HEK293 (cell line): ENCODE results near the gene TMEM232.

ENCODE experiments used
- CTCF ChIA-PET: fragments of 350-600 bp; formaldehyde crosslinking; extraction: SDS; loops from one replicate; lab custom pipeline; 2021; ENCODE audit warnings: antibody characterized with exemption; lab: Yijun Ruan, JAX
- POLR2A ChIA-PET: fragments of 300-600 bp; formaldehyde crosslinking; extraction: SDS; loops from one replicate; lab custom pipeline; 2020; ENCODE audit warnings: antibody characterized with exemption, inconsistent platforms; lab: Yijun Ruan, JAX
- H3K27ac ChIP-seq: fragments of 200-500 bp; sonication (Bioruptor generic); 2 replicates; pipeline ENCODE4 v1.5.1; 2014; ENCODE audit warnings: low read depth, low read length, control low read depth, inconsistent platforms; ENCODE audit errors: extremely low read depth
- H3K36me3 ChIP-seq, 2 experiments: fragments of 200-500 bp in 1 of 2; sonication (Bioruptor generic) in 1 of 2; 1 replicate in 1 of 2; 2 replicates in 1 of 2; pipeline ENCODE4 v1.5.1; 2014 to 2017; ENCODE audit warnings: inconsistent platforms in 2 of 2, low read length in 2 of 2; ENCODE audit not compliant: control insufficient read depth in 2 of 2, insufficient read depth in 1 of 2
- H3K4me1 ChIP-seq: fragments of 200-500 bp; sonication (Bioruptor generic); 2 replicates; pipeline ENCODE4 v1.5.1; 2014; ENCODE audit warnings: mild to moderate bottlenecking, low read length, inconsistent platforms; ENCODE audit not compliant: control insufficient read depth, insufficient read depth
- H3K4me3 ChIP-seq: 2 replicates; pipeline ENCODE4 v1.5.1; 2011; ENCODE audit warnings: low read depth, mild to moderate bottlenecking, control low read depth, low read length, moderate library complexity
- H3K9me3 ChIP-seq: fragments of 200-500 bp; sonication (Bioruptor generic); 2 replicates; pipeline ENCODE4 v1.5.1; 2014; ENCODE audit warnings: low read depth, low read length, inconsistent platforms; ENCODE audit not compliant: control insufficient read depth, insufficient read depth
- BCL11B ChIP-seq: fragments of 450-650 bp; formaldehyde crosslinking; IDR thresholded peaks from 2 replicates; pipeline ENCODE4 v1.5.1; 2016; ENCODE audit warnings: low read depth, missing biosample characterization, missing genetic modification characterization
- ELK4 ChIP-seq: IDR thresholded peaks from 2 replicates; pipeline ENCODE4 v1.6.1; 2011; ENCODE audit warnings: mild to moderate bottlenecking, low read depth, low read length, borderline replicate concordance
- GLIS2 ChIP-seq: fragments of 450-650 bp; formaldehyde crosslinking; IDR thresholded peaks from 2 replicates; pipeline ENCODE4 v1.5.1; 2016; ENCODE audit warnings: missing biosample characterization, missing genetic modification characterization
- KLF7 ChIP-seq: fragments of 450-650 bp; formaldehyde crosslinking; IDR thresholded peaks from 2 replicates; pipeline ENCODE4 v1.5.1; 2016; ENCODE audit warnings: missing biosample characterization, missing genetic modification characterization, borderline replicate concordance
- ZBTB49 ChIP-seq: fragments of 450-650 bp; formaldehyde crosslinking; IDR thresholded peaks from 2 replicates; pipeline ENCODE4 v1.5.1; 2016; ENCODE audit warnings: missing biosample characterization, missing genetic modification characterization, low read depth
- ZFP41 ChIP-seq: fragments of 450-650 bp; formaldehyde crosslinking; IDR thresholded peaks from 2 replicates; pipeline ENCODE4 v1.5.1; 2016; ENCODE audit warnings: missing biosample characterization, missing genetic modification characterization, borderline replicate concordance
- ZNF184 ChIP-seq: fragments of 450-650 bp; IDR thresholded peaks from 2 replicates; pipeline ENCODE4 v1.5.1; 2018; ENCODE audit warnings: missing biosample characterization, mild to moderate bottlenecking, missing genetic modification characterization
- ZNF274 ChIP-seq, 2 experiments: fragments of 200-500 bp in 1 of 2; fragments of 450-650 bp in 1 of 2; sonication (Bioruptor generic) in 1 of 2; formaldehyde crosslinking in 1 of 2; IDR thresholded peaks; 2 replicates each; pipeline versions ENCODE4 v1.5.1 to v1.6.1; 2014 to 2016; ENCODE audit warnings: borderline replicate concordance in 1 of 2, inconsistent platforms in 1 of 2, low read length in 1 of 2, missing biosample characterization in 1 of 2, missing genetic modification characterization in 1 of 2
- ZNF37A ChIP-seq: fragments of 450-650 bp; IDR thresholded peaks from 2 replicates; pipeline ENCODE4 v1.5.1; 2018; ENCODE audit warnings: missing biosample characterization, missing genetic modification characterization
- ZNF391 ChIP-seq: fragments of 450-650 bp; formaldehyde crosslinking; IDR thresholded peaks from 2 replicates; pipeline ENCODE4 v1.5.1; 2016; ENCODE audit warnings: low read depth, missing biosample characterization, missing genetic modification characterization, borderline replicate concordance
- ZNF585B ChIP-seq: fragments of 450-650 bp; formaldehyde crosslinking; IDR thresholded peaks from 2 replicates; pipeline ENCODE4 v1.5.1; 2016; ENCODE audit warnings: missing biosample characterization, missing genetic modification characterization
- ZNF626 ChIP-seq: fragments of 450-650 bp; sonication (Bioruptor Pico); formaldehyde crosslinking; IDR thresholded peaks from 2 replicates; pipeline ENCODE4 v1.5.1; 2018; ENCODE audit warnings: missing biosample characterization, missing genetic modification characterization, inconsistent platforms
- ZNF692 ChIP-seq: fragments of 450-650 bp; formaldehyde crosslinking; IDR thresholded peaks from 2 replicates; pipeline ENCODE4 v1.5.1; 2016; ENCODE audit warnings: missing biosample characterization, missing genetic modification characterization

The TMEM232 gene

GRCh38 chr5:110371011-110371724 is 355.3 kb downstream of the TMEM232 start:
- Histone ChIP-seq H3K4me3 (no peak overlapping the region), H3K36me3 (no peaks in the 10 kb centered on the region), H3K27ac (no peak overlapping the region), H3K9me3 (no peaks in the 10 kb centered on the region), H3K4me1 (no peaks in the 10 kb centered on the region)
- TF ChIP-seq ELK4: no peak
- TF ChIP-seq ZNF184 (tag by site-specific recombination): no peak
- TF ChIP-seq ZNF274 (IDR thresholded peaks at IDR 0.05; ENCODE audit: low read length): no peak
- no peak for TF ChIP-seq ZNF274 (tag by site-specific recombination; IDR thresholded peaks at IDR 0.05; ENCODE audit: borderline replicate concordance)
- no peak for TF ChIP-seq ZNF585B (tag by site-specific recombination)
- TF ChIP-seq GLIS2 (tag by site-specific recombination): no peak
- TF ChIP-seq ZFP41: no peak
- TF ChIP-seq ZNF37A: no peak
- no peak for TF ChIP-seq BCL11B (tag by site-specific recombination)
- no peak for TF ChIP-seq ZNF692 (tag by site-specific recombination)
- TF ChIP-seq ZNF391 (tag by site-specific recombination): no peak
- TF ChIP-seq ZBTB49 (tag by site-specific recombination): no peak
- TF ChIP-seq ZNF626 (tag by site-specific recombination): no peak
- no peak for TF ChIP-seq KLF7
- ChIA-PET CTCF (interaction anchor here (0.7 to 0.9 kb wide), 2 partner anchors 247 to 313 kb away, joined by 3 to 5 read pairs; no protein-coding TSS in a partner anchor), POLR2A (no interaction called here)
